ENCODE data around the gene DNAJA3.

DNA sequence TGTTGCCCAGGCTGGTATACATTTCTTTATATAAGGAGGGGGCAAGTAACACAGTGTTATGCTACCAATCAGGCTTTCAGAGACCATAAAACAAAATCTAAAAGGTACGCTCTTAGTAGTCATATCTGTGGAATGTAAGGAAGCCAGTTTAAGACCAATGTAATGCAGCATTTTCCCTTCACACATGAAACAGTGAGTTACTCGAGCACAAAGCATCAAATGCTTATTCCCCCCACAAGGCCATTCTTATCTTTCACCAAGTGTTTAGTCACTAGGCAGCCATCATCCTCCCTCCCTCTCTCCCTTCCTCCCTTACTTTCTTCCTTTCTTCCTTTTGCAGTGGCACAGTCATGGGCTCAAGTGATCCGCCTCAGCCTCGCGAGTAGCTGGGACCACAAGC, 63.4 kb downstream of the DNAJA3 start:
- TF ChIP-seq POLR2A (IDR thresholded peaks at IDR 0.05), result peak in 1 of 2 donors; percentile 21
- TF ChIP-seq, protein P1, sequence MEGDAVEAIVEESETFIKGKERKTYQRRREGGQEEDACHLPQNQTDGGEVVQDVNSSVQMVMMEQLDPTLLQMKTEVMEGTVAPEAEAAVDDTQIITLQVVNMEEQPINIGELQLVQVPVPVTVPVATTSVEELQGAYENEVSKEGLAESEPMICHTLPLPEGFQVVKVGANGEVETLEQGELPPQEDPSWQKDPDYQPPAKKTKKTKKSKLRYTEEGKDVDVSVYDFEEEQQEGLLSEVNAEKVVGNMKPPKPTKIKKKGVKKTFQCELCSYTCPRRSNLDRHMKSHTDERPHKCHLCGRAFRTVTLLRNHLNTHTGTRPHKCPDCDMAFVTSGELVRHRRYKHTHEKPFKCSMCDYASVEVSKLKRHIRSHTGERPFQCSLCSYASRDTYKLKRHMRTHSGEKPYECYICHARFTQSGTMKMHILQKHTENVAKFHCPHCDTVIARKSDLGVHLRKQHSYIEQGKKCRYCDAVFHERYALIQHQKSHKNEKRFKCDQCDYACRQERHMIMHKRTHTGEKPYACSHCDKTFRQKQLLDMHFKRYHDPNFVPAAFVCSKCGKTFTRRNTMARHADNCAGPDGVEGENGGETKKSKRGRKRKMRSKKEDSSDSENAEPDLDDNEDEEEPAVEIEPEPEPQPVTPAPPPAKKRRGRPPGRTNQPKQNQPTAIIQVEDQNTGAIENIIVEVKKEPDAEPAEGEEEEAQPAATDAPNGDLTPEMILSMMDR (IDR thresholded peaks at IDR 0.05), result no peak

All from adrenal gland (tissue), 5 donors.